Kidney (tissue), 14 donors: ENCODE measurements around the gene ANKRD30A. TPM values are rescaled to one million over a fixed set of nuclear protein-coding genes. Genes with fewer than 3 reads are reported as not detected.

Experiments
- DNase-seq, 5 donors: peaks; one replicate each; pipeline ENCODE4 v3.0.0-alpha.2; 2013 to 2020
- FAIRE-seq: peaks from 2 replicates; lab custom pipeline; 2012; peaks lifted over from hg19 to GRCh38; lab: Jason Lieb, UNC
- H3K27ac ChIP-seq, 2 donors: one replicate each; pipeline ENCODE4 v1.7.0; 2013; ENCODE audit warnings: low read depth in 2 of 2, low read length in 2 of 2, inconsistent platforms in 1 of 2
- H3K27me3 ChIP-seq: one replicate; pipeline ENCODE4 v1.7.1; 2013; ENCODE audit warnings: low read length, inconsistent platforms; ENCODE audit not compliant: control insufficient read depth, insufficient read depth
- H3K36me3 ChIP-seq, 3 donors: one replicate each; pipeline versions ENCODE4 v1.7.0 to v1.7.1; 2013; ENCODE audit warnings: low read length in 3 of 3, control low read depth in 1 of 3, inconsistent platforms in 1 of 3; ENCODE audit not compliant: insufficient read depth in 3 of 3, control insufficient read depth in 2 of 3
- H3K4me1 ChIP-seq, 3 donors: one replicate each; pipeline versions ENCODE4 v1.7.0 to v1.7.1; 2013; ENCODE audit warnings: low read length in 3 of 3, inconsistent platforms in 1 of 3, low read depth in 1 of 3; ENCODE audit not compliant: control insufficient read depth in 2 of 3, insufficient read depth in 2 of 3
- H3K4me3 ChIP-seq, 3 donors: one replicate each; pipeline versions ENCODE4 v1.7.0 to v1.8.1; 2013; ENCODE audit warnings: low read length in 3 of 3, control low read depth in 1 of 3, inconsistent platforms in 1 of 3
- H3K9ac ChIP-seq, 3 donors: one replicate each; pipeline versions ENCODE4 v1.7.0 to v1.7.1; 2013; ENCODE audit warnings: low read length in 3 of 3, control low read depth in 1 of 3, inconsistent platforms in 1 of 3
- H3K9me3 ChIP-seq, 3 donors: one replicate each; pipeline versions ENCODE4 v1.7.0 to v1.7.1; 2013; ENCODE audit warnings: low read length in 3 of 3, control low read depth in 1 of 3, inconsistent platforms in 1 of 3; ENCODE audit not compliant: control insufficient read depth in 2 of 3, insufficient read depth in 1 of 3
- intact Hi-C: fragments of 100-400 bp; cut with DNase I; formaldehyde crosslinking; loops from one replicate; pipeline ENCODE4 v1.11.1; 2022
- polyA plus RNA-seq: library from polyadenylated mRNA; stranded (reverse); fragments of 350-450 nt; fragmentation: Illumina TruSeq; extraction: RNeasy Lipid Tissue Mini Kit (QIAGEN cat#74804); gene quantifications from one replicate; pipeline ENCODE4 v1.2.3, GENCODE V29; 2014; ENCODE audit warnings: low read depth, low replicate concordance; ENCODE audit not compliant: insufficient read depth
- total RNA-seq: library from RNA; stranded (reverse); fragmentation: NEBNext Ultra II Directional; extraction: Animal tissue kit (Norgen Biotek cat#: 25700); gene quantifications from one replicate; pipeline ENCODE4 v1.2.1, GENCODE V29; 2021
- TF ChIP-seq, protein P1 (sequence below): IDR thresholded peaks from 3 replicates; pipeline ENCODE4 v1.5.1; 2012; ENCODE audit warnings: mild to moderate bottlenecking, moderate library complexity, borderline replicate concordance; ENCODE audit not compliant: insufficient read depth; ENCODE audit errors: extremely low read depth
- donor health status: control.
- donor health status: control.
- donor health status: control.
- donor health status: control.
- donor health status: control.
- donor health status: DM: yes; HTN: yes; CAD: no.
- donor health status: Normal renal cell carcinoma (clear cell type).

The ANKRD30A gene
- total and polyA plus RNA-seq, 2 donors from 2014 or later = not detected

DNA sequence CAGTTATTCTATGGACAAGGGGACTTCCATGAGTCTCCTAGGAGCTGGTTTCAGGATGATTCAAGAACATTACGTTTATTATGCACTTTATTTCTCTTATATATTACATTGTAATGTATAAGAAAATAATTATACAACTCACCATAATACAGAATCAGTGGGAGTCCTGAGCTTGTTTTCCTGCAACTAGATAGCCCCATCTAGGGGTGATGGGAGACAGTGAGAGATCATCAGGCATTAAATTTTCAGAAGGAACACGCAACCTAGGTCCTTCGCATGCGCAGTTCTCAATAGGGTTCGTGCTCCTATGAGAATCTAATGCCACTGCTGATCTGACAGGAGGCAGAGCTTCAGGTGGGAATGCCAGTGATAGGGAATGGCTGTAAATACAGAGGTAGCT, 137.9 kb downstream of the ANKRD30A start:
- TF ChIP-seq, protein P1, sequence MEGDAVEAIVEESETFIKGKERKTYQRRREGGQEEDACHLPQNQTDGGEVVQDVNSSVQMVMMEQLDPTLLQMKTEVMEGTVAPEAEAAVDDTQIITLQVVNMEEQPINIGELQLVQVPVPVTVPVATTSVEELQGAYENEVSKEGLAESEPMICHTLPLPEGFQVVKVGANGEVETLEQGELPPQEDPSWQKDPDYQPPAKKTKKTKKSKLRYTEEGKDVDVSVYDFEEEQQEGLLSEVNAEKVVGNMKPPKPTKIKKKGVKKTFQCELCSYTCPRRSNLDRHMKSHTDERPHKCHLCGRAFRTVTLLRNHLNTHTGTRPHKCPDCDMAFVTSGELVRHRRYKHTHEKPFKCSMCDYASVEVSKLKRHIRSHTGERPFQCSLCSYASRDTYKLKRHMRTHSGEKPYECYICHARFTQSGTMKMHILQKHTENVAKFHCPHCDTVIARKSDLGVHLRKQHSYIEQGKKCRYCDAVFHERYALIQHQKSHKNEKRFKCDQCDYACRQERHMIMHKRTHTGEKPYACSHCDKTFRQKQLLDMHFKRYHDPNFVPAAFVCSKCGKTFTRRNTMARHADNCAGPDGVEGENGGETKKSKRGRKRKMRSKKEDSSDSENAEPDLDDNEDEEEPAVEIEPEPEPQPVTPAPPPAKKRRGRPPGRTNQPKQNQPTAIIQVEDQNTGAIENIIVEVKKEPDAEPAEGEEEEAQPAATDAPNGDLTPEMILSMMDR = no peak
- Histone ChIP-seq H3K9me3 (no peaks in the 10 kb centered on the region), H3K27me3 (no peaks in the 10 kb centered on the region), H3K4me1 (no peaks in the 10 kb centered on the region), H3K27ac (no peak overlapping the region), H3K36me3 (no peaks in the 10 kb centered on the region), H3K9ac (no peak overlapping the region), H3K4me3 (no peak overlapping the region)
- intact Hi-C loops = no loop called here
- DNase-seq = no peak
- no peak for FAIRE-seq

DNA sequence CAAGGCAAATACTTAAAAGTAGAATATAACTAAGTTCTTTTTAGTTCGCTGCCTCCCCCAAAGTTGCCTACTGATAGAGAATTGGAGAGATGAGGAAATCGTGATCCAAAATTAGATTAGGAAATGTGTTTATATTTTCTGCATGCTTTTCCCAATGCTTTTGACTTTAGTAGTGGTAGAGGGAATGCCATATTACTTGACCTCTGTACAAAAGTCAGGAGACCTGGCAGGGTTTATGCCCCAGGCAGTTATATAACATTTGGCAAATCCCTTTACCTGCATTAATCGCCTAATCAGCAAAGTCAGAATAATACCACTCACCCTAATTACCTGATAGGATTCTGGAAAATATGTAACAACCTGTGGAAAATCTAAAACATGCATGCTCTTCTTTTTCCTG, 142.9 kb downstream of the ANKRD30A start:
- Histone ChIP-seq H3K9ac (no peak overlapping the region), H3K9me3 (no peaks in the 10 kb centered on the region), H3K27me3 (no peaks in the 10 kb centered on the region), H3K36me3 (no peaks in the 10 kb centered on the region), H3K27ac (no peak overlapping the region), H3K4me1 (no peaks in the 10 kb centered on the region), H3K4me3 (no peak overlapping the region)
- TF ChIP-seq, protein P1 = no peak
- DNase-seq (no peak), FAIRE-seq (no peak)
- intact Hi-C loops = no loop called here

DNA sequence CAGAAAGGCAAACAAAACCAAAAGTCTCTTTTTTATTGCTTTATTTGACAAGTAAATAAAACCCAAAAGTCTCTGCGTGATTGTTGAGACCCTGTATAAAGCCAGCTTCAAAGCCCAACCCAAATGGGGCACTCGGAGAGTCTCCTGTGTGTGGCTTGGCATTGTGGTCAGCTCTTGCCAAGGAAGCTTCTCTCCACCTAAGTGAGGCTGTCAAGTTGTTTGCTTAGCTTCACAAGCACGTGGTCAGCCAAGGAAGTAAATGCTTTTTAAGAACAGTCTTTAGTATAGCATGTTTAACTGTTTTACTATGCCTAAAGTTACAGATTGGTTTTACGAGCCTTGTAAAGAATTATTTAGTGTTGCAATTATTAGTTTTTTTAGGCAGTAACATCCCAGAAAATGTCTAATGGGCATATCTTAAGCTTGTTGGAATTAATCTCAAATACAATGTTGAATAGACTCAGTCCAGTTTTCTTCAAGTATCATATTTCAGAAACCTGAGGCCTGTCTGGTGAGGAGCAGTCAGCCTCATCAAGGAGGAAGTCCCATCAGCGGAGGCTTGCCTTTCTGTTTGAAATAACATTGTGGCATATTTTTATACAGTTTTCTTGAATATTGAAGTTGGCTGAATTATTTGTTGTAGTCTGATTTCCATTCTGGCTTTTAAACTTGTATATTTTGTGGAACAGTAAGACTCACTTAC, 144.3 kb downstream of the ANKRD30A start:
- H3K36me3 ChIP-seq = no peaks in the 10 kb centered on the region
- no peak overlapping the region for H3K9ac ChIP-seq
- TF ChIP-seq, protein P1 = no peak
- DNase-seq (peak in 1 of 5 donors; percentile 6), FAIRE-seq (no peak)
- H3K9me3 ChIP-seq = no peaks in the 10 kb centered on the region
- H3K27ac ChIP-seq = no peak overlapping the region
- no peaks in the 10 kb centered on the region for H3K27me3 ChIP-seq
- H3K4me1 ChIP-seq = no peaks in the 10 kb centered on the region
- intact Hi-C loops = no loop called here
- no peak overlapping the region for H3K4me3 ChIP-seq
